LoVo (cell line): ENCODE measurements around the gene ALB.

Experiments
- DNase-seq: peaks from one replicate; pipeline ENCODE4 v3.0.0-alpha.2; 2016; ENCODE audit warnings: low spot score

The ALB gene

GRCh38 chr4:73451981-73452747 is 48.1 kb downstream of the ALB start:
- no peak for DNase-seq

DNA sequence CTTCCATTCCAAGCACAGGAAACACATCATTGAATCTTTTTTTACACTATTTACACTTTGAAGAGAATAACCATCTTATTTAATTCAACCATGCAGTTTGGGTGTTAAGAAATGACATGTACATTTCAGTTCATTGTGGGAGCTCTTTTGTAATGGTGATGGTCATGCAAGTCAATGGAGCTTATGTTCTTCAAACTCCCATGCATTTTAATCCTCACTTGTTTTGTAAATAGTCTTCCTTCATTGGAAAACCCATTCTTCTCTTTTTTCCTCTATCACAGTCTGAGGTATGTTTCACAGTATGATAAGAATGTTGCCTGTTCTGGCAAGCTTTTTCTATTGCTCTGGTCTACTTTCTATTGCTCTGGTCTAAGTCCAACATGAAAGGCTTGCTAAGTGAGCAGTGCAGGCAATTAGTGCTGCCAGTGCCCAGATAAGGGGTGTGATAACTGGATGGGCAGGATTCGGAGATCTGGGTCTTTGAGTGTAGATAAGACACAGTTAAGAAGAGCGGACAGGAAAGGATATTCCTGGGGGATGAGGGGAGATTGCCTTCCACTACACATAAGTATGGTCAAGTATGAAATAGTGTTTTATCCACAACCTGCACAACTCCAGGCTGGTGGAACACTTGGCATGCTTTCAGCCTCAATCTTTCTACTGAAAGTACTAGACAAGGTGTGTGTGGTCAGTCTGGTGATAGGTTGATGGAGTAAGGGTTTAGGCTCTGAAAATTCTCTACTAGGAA is 49.0 kb downstream of the ALB start:
- DNase-seq: no peak

DNA sequence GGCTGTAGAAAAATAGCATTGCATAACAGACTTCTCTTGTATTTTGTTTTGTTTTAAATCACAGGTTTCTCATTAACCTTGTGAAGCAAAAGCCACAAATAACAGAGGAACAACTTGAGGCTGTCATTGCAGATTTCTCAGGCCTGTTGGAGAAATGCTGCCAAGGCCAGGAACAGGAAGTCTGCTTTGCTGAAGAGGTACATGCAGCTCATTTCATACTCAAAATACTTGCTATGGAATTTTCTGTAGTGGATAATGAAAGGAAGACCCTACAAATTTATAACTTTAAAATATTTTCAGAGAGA is 49.6 kb downstream of the ALB start:
- no peak for DNase-seq

GRCh38 chr4:73454920-73455319 is 50.8 kb downstream of the ALB start:
- DNase-seq: no peak

- DNase-seq: no peak
Measured at GRCh38 chr4:73456177-73457022, 52.3 kb downstream of the ALB start.

DNA sequence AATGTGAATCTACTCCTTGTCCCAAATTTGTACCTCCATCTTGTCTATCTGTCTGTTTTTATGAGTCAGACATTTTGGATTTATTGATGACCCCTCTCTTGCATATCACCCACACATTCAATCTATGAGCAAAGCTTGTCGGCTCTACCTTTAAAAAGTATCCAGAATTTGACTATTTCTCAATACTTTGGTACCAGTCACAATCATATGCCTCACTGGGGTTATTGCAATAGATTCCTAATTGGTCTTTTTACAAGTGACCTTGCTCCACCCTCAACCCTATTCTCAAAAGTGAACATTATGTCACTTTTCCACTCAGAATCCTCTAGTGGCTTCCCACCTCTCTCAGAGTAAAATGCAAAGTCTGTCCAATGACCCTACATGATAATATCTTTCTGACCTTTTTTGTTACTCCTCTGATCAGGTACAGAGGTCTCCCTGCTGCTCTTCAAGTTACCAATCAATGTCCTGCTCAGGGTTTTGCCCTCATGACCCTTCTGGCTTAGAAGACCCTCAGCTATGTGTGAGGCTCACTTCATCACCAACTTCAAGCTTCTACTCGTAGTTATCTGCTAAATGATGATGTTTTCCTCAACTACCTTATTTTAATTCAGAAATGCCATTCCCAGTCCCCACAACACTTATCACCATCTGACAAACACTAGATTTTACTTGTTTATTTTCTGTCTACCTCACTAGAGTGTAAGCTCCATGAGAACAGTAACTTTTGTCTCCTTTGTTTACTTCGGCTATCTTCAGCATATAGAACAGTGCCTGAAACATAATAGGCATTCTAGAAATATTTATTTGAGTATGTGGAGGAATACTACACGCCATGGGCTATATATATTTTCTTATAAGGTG is 54.3 kb downstream of the ALB start:
- DNase-seq: no peak

GRCh38 chr4:73459048-73459421 is 54.9 kb downstream of the ALB start:
- DNase-seq: no peak

DNA sequence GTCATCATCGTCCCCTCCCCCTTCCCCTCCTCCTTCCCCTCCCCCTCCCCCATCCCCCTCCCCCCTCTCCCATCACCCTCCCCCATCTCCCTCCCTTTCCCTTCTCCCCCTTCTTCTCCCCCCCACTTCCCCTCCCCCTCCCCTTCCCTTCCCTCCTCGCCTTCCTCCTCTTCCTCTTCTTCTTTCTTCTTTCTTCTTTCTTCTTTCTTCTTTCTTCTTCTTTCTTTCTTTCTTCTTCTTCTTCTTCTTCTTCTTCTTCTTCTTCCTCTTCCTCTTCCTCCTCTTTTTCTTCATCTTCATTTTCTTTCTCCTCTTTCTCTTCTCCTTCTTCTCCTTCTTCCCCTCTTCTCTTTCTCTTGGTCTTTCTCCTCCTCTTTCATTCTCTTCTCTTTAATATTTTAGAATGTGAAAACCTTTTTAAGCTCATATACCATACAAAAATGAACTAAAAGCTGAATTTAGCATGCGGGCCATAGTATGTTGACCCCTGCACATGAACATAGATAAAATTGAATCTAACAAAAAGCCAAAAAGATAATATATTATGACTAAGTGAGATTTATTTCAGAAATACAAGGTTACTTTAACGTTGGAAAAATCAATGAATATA is 56.9 kb downstream of the ALB start:
- DNase-seq: no peak

- no peak for DNase-seq
Measured at GRCh38 chr4:73468170-73468569, 64.1 kb downstream of the ALB start.

- DNase-seq: no peak
Measured at GRCh38 chr4:73470728-73471127, 66.6 kb downstream of the ALB start.
